Left renal cortex interstitium (tissue), 4 donors: ENCODE data around the gene THPO. TPM values are rescaled to one million over a fixed set of nuclear protein-coding genes. Genes with fewer than 3 reads are reported as not detected.

Experiments used
- DNase-seq, 4 donors: peaks; one replicate each; pipeline ENCODE4 v3.0.0-alpha.2; 2013; ENCODE audit warnings: low read depth in 4 of 4, low spot score in 2 of 4, missing footprints in 1 of 4
- polyA plus RNA-seq, 4 donors: library from polyadenylated mRNA; unstranded; fragments of 120-200 nt; gene quantifications; one replicate each; pipeline ENCODE4 v1.2.1, GENCODE V29; 2013; ENCODE audit not compliant: insufficient read length in 4 of 4

The THPO gene
- 1 to 10 TPM; 2.0 to 2.7 (median 2.5) TPM for polyA plus RNA-seq

DNA sequence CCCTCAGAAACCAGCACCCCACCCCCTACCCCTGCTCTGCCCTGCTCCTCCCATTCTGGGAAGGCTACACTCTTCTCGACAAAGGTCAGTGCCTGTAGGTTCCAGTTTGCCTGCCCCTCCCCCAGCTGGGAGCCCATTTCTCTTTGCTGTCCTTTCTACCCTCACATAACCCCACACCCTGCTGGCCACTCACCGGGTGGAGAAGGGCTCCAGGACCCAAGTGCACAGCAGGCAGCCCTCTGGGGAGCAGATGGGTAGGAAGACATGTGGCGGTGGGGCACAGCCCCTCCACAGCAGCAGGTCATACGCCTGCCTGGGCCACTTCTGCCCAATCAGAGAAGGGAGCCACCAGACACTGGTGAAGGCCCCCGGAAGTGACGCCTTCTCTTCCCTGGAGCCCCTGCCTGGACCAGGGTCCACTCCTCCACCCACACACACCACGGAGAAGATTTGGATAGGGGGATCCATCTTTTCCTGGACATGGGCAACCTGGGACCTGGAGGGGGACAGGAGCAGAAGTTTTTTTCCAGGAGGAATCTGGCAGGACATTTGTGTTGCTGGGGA is at the start of gene THPO:
Gene THPO (minus strand): TSS at position 326 of the 564 bp plus-strand sequence. CDS start 1,948 bp downstream, outside the sequence.
- DNase-seq, result no peak

- no peak for DNase-seq
Measured at GRCh38 chr3:184426691-184427141, 48.7 kb upstream of the THPO start.

- no peak for DNase-seq
Measured at GRCh38 chr3:184423561-184423960, 45.6 kb upstream of the THPO start.

DNA sequence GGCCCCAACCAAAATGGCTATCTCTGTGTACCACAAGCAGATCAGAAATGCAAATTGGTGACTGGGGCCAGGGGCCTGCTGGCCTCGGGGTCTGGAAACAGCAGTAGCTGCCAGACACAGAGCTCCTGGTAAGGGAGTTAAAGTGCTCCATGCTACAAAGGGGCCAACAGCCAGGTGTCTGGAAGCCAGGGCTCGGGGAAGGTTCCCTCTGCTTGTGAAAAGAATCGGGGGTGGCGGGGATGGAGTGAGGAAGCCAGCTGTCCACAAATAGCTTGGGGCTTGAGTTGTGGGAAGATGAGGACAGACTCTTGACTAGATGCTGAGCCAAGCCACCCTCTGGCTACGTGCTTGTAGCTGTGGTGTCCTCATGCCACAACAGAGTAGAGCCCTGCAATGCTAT is 41.2 kb upstream of the THPO start:
- DNase-seq, result no peak

- peak in 2 of 4 donors; percentile 10 to 15 for DNase-seq
Measured at GRCh38 chr3:184417619-184418327, 39.8 kb upstream of the THPO start.

GRCh38 chr3:184415203-184415490 is 37.1 kb upstream of the THPO start:
- no peak for DNase-seq

- DNase-seq, result no peak
Measured at GRCh38 chr3:184414418-184415202, 36.6 kb upstream of the THPO start.

DNA sequence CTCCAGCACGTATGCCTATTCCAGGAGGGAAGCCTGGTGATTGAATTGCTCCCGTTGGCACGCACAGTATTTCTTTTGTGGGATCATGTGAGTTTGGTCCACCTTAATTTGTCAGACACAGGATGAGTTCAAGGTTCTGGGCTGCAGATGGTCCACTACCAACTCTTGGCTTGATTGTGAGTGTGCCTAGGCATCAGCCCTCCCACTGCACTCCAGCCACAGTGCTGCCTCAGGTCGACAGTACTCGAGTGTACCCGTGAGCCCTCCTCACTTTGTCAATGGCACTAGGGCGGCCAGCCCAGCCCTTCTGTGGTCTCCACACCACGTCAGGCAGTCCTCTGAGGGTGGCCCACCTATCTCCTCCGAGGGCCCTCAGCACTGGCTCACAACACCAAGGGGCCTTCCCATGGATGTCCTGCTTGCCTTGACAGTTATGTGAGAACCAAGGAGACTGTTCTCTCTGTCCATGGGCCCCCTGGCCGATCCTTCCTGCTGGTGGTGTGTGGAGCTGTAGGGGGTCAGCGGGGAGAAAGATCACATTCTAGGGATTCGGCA is 32.0 kb upstream of the THPO start:
- no peak for DNase-seq

DNA sequence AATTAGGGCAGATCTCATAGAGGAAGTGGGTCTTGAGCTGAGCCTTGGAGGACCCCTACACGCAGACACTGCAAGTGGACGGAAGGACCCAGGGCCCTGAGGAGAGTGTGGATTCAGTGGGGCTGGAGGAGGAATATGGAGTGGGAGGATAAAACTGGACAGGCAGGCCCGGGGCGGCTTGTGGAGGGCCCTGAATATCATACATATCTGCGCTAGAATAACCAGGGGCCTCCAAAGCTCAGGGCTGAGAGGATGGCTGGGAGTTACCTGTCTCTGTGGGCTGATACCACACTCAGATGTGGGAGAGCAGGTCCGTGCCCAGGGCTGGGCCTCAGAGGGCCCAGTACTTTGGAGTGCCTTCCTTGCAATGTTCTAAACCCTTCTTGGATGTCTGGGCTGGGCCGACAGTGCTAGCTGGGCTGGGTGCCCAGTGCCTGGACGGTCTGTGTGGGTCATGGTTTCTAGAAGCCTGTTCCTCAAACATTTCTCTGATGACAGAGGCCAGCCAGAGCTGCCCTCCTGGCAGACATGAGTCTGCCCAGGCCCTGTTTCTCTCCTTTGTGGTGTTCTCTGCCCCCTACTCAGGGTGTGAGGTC is 31.4 kb upstream of the THPO start:
- no peak for DNase-seq

DNA sequence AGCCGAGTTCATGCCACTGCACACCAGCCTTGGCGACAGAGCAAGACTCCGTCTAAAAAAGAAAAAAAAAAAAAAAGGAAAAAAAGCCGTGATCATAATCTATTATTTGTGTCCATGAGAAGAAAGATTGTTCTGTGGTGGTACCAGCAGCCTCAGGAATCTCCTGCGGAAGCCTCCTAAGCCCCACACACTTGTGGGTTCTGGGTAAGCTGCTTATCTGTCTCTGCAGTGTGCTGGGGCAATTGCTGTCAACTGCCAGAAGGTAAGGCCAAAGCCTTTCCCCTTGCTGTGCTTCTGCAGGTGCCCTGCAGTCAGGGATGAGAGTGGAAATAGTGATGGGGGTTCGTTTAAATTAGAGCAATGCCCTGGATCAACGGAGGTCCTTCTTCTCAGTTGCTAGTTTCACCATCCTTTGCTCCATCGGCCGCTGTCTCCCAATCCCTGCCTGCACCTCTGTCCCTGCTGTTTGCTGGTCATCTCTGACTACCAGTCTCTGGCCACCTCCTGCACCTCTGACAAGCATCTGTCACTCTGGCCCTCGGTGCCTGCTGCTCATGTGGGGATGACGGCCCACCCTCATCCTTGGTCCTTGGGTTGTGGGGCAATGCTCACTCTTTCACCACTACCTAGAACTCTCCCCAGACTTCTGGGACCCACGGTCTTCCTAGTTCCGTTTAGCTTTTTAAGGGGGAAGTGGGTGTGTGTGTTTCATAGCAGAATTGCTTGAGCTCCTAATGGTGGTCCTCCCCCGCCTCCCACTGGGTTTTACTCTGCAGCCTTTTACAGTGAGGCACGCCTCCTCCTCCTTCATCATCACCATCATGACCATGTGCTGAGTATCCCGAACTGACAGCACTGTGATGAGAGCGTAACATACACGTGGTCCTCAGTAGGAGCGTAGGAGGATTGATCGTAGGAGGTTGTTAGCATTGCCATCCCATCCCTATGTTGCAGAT is 27.3 kb upstream of the THPO start:
- DNase-seq, result no peak

DNA sequence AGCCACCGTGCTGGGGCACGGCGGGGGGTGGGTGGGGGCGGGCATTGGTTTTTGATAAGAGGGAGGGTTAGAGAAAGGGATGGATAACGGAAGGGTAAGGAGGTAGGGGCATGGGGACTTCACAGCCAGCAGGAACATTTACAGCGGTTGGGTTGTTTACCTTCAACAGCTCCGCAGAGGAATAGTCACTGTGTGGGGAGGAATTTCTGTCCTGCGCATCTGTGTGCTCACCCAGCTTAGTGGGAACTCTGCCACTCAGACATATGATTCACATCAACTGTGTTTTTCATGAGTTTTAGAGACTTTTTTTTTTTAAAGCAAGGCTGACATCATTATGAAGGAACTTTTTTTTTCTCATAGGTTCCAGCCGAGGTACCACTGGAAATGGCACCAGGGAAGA is 21.4 kb upstream of the THPO start:
- peak in 1 of 4 donors; percentile 33 for DNase-seq

DNA sequence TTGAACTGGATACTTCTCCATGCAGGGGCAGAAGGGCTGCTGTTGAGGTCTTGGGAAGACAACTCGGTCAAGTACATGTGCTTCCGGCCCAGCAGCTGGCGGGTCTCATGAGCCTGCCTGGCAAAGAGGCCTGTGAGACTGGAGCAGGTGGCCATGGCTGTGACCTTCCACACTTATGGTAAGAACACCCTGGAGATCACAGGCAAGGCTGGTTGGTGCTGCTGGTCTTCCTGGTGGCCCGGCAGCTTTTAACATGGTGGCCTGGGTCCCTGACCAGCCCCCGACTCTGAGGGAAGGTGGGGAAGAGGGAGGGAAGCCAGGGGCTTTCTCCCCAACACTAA is 17.3 kb upstream of the THPO start:
- no peak for DNase-seq

- no peak for DNase-seq
Measured at GRCh38 chr3:184391266-184391665, 13.3 kb upstream of the THPO start.

DNA sequence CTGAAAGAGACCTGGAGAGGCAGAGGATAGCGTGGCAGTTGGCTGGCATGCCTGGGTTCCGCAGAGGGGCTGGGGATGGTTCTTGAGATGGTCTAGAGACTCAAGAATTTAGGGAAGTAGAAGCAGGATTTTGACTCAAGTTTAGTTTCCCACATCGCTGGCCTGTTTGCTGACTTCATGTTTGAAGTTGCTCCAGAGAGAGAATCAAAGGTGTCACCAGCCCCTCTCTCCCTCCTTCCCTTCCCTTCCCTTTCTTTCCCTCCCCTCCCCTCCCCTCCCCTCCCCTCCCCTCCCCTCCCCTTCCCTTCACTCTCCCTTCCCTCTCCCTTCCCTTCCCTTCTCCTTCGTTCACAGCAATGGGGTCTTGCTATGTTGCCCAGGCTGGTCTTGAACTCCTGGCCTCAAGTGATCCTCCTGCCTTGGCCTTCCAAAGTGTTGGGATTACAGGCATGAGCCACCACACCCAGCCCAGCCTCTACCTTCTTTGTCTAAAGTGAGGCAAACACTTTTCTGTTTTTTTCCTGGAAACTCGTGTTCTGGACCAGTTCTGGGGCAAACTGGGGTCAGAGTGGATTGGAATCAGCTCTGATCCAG is 12.0 kb upstream of the THPO start:
- DNase-seq, result no peak

DNA sequence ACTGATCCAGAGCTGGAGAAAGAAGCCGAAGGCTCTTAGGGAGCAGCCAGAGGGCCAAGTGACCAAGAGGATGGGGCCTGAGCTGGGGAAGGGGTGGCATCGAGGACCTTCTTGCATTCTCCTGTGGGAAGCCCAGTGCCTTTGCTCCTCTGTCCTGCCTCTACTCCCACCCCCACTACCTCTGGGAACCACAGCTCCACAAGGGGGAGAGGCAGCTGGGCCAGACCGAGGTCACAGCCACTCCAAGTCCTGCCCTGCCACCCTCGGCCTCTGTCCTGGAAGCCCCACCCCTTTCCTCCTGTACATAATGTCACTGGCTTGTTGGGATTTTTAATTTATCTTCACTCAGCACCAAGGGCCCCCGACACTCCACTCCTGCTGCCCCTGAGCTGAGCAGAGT is 11.4 kb upstream of the THPO start:
- DNase-seq, result no peak

- no peak for DNase-seq
Measured at GRCh38 chr3:184388936-184389230, 10.9 kb upstream of the THPO start.

DNA sequence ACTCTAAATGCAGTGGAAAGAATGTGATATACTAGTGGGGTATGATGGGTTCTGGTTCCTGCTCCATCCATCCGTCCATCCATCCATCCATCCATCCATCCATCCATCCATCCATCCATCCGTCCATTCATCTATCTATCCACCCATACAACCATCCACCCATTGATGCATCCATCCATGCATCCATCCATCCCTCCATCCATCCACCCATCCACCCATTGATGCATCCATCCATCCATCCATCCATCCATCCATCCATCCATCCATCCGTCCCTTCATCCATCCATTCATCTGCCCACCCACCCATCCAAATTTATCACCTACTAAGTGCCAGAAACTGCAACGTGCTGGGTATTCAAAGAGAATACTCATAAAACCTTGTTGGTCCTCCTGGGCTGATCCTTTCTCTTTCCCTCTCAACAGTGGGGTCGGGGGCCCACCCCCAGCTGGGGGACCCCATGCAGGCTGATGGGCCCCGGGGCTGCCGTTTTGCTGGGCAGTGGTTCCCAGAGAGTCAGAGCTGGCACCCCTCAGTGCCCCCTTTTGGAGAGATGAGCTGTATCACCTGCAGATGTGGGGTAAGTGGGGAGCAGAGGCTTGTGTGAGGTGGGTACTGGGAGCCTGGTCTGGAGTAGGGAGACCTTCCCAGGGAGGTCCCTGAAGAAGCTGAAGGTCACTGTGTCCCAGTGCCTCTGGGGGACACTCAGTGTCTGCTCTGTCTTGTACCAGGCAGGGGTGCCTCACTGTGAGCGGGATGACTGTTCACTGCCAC is 10.3 kb upstream of the THPO start:
- no peak for DNase-seq

GRCh38 chr3:184387174-184387714 is 9.2 kb upstream of the THPO start:
- no peak for DNase-seq
